ENCODE measurements around the gene PRSS27.
A peak's percentile ranks its signal among the peaks of the same experiment; 100 is the strongest.
"Not testable (repeated sequence)": the region's sequence is repeated elsewhere in the genome, so short reads cannot be mapped to it uniquely, and the experiment has no call there.

PRSS27 gene

DNA sequence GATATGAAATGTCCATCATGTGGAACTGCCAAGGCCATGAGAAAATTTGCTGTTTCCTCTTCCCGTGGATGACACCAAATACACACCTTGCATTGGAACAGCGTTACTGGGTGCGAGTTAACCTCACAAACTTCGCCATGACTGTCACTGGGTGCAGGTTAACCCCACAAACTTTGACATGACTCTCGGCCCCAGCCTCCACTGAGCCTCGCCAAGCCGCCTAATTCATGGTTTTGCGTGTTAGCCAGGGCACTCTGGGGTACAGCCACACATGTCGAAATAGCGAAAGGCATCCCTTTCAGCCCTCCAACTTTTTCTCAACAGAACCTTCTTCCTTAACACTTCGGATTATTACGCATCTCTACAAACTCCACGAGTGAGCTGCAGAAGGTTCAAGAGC lies 48.3 kb downstream of the PRSS27 start:
- DNase-seq (ENCODE audit: low read depth) = no peak

DNA sequence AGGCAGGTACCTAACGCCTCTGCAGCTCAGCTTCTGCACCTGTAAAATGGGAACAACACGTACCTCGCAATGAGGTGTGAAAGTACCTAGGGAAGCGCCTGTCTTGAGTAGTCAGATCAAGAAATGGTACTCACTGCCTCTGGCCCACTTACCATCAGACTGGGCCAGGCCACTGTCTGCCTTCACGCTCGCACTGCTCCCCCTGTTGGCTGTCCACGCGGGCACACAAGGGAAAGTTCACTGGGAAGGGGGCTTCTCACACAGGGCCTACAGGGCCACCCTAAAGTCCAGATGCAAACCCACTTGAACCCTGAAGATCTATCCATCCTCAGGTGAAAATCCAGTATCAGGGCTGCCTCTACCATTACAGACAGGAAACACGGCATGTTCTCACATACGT lies 48.8 kb downstream of the PRSS27 start:
- not testable (repeated sequence) for DNase-seq (ENCODE audit: low read depth)

DNA sequence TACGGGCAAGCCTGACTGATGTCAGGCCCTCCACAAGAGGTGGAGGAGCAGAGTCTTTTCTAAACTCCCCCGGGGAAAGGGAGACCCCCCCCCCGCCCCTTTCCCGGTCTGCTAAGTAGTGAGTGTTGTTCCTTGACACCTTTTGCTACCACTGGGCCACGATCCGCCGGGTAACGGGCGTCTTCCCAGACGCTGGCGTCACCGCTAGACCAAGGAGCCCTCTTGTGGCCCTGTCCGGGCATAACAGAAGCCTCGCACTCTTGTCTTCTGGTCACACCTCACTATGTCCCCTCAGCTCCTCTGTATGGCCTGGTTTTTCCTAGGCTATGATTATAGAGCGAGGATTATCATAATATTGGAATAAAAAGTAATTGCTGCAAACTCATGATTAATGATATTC lies 50.0 kb downstream of the PRSS27 start:
- peak; percentile 43 for DNase-seq (ENCODE audit: low read depth)

DNA sequence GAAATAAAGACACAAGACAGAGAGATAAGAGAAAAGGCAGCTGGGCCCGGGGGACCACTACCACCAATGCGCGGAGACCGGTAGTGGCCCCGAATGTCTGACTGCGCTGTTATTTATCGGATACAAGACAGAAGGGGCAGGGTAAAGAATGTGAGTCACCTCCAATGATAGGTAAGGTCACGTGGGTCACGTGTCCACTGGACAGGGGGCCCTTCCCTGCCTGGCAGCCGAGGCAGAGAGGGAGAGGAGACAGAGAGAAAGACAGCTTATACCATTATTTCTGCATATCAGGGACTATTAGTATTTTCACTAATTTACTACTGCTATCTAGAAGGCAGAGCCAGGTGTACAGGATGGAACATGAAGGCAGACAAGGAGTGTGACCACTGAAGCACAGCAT lies 50.4 kb downstream of the PRSS27 start:
- DNase-seq (ENCODE audit: low read depth) = not testable (repeated sequence)

DNA sequence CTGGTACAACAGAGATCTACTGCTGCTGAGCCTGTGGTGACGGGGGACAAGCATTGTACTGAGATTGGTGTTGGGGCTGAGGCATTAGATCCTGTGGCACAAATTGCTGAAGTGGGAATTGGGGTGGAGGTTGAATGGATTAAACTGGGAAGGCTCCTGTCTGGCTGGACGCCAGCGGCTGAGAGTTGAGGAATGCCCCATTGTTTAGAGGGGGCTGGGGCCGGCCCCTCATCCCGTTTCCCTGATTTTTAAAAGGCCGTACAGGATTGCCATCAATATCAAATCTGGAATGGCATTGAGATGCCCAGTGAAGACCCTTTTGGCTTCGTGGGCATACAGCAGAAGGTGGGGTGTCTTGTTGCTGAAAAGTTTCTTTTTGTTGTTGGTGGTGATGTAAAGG lies 53.4 kb downstream of the PRSS27 start:
- not testable (repeated sequence) for DNase-seq (ENCODE audit: low read depth)

DNA sequence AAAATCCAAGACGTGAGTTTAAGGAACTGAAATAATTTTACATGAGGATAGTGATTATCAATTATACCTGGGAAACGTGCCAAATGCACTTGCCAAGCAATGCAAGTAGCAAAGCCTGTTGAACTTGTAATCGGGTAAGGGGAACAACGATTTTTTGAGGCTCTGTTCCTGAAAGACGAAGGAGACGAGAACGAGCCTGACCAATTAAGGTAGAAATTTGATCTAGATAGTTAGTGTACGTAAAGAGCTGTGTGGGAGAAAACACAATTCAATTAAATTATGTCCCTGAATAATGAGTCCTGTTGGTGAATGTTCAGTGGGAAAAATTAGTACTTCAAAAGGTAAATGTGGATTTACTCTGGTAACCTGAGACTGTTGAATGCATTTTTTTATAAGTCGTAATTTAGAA lies 55.4 kb downstream of the PRSS27 start:
- no peak for DNase-seq (ENCODE audit: low read depth)

DNA sequence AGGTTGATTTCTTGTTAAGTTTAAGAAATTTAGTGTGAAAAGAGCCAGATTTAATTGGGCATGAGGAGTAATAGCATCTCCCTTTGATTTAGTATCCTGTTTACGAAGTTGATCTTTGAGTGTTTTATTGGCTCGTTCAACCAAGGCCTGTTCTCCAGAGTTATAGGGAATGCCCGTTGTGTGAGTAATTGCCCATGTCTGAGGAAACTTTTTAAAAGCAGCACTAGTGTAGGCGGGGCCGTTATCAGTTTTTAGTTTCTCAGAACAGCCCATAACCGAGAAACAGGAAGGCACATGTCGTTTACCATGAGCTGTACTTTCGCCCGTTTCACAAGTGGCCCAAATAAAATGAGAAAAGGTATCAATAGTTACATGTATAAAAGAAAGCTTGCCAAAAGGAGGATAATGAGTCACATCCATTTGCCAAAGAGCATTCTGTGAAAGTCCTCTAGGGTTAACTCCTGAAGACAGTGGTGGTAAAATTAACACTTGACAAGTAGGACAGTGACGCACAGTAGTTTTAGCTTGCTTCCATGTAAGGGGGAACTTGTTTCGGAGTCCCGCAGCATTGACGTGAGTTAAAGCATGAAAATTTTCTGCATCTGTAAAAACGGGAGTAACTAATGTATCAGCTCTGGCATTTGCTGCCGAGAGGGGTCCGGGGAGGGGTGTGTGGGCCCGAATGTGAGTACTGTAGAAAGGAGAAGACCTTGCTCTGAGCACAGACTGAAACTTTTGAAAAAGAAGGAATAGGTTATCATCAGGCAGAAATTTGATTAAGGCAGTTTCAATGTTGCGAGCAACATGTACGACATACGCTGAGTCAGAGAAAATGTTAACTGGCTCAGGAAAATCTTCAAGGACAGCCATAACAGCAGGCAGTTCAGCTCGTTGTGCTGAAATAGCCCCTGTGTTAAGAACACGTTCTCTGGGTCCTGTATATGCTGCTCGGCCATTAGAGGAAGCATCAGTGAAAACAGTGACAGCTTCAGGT lies 56.2 kb downstream of the PRSS27 start:
- no peak for DNase-seq (ENCODE audit: low read depth)
